ENCODE measurements around the gene SORBS1. TPM values are rescaled to one million over a fixed set of nuclear protein-coding genes. Genes with fewer than 3 reads are reported as not detected.

The SORBS1 gene
- total and polyA plus RNA-seq, 9 of the 15 experiments (the other 6 are each of a cell fraction or from before 2014, with no cell fraction given) = 2.0 to 13.3 (median 6.5) TPM

GRCh38 chr10:95266674-95267095 is 294.5 kb downstream of the SORBS1 start (continued):
- TF ChIP-seq ZNF77 (CRISPR knock-in tag; IDR thresholded peaks at IDR 0.05) (no peak), ATF3 (IDR thresholded peaks at IDR 0.05) (peak; percentile 95), ATF3 (CRISPR knock-in tag; conservative IDR thresholded peaks at IDR 0.05) (peak; percentile 79; the same call in 1 of the 2 replicates), FOSL1 (tag; conservative IDR thresholded peaks at IDR 0.05) (peak; percentile 75), TOE1 (IDR thresholded peaks at IDR 0.05; ENCODE audit: borderline replicate concordance) (no peak), TOE1 (CRISPR knock-in tag; IDR thresholded peaks at IDR 0.05; ENCODE audit: borderline replicate concordance, low read depth) (no peak), SNRNP70 (optimal IDR thresholded peaks at IDR 0.05; ENCODE audit: low read depth, low read length) (no peak), SOX6 (IDR thresholded peaks at IDR 0.05) (peak; percentile 75), SMARCB1 (IDR thresholded peaks at IDR 0.05; ENCODE audit: insufficient read length, low read depth) (no peak), OTX1 (CRISPR knock-in tag; IDR thresholded peaks at IDR 0.05) (no peak), CXXC5 (CRISPR knock-in tag; IDR thresholded peaks at IDR 0.05) (no peak), TCF7 (IDR thresholded peaks at IDR 0.05; ENCODE audit: borderline replicate concordance) (no peak), NRF1 (conservative IDR thresholded peaks at IDR 0.05 in 1 of 2, IDR thresholded peaks at IDR 0.05 in 1 of 2) (no peak), ZEB2 (IDR thresholded peaks at IDR 0.05) (peak; percentile 83; the same call in 1 of the 2 replicates), RNF219 (CRISPR knock-in tag; IDR thresholded peaks at IDR 0.05) (no peak), SPI1 (IDR thresholded peaks at IDR 0.05; ENCODE audit: borderline replicate concordance, low read depth, low read length) (peak; percentile 81), MBD1 (CRISPR knock-in tag; IDR thresholded peaks at IDR 0.05) (no peak), ZFX (CRISPR knock-in tag; IDR thresholded peaks at IDR 0.05) (no peak), HMG20A (CRISPR knock-in tag; conservative IDR thresholded peaks at IDR 0.05) (no peak), SMAD4 (CRISPR knock-in tag; conservative IDR thresholded peaks at IDR 0.05) (peak; percentile 44; the same call in 1 of the 2 replicates), SETDB1 (IDR thresholded peaks at IDR 0.05; ENCODE audit: low read length) (no peak), SRSF7 (optimal IDR thresholded peaks at IDR 0.05; ENCODE audit: low read depth, low read length) (no peak), KDM4B (IDR thresholded peaks at IDR 0.05; ENCODE audit: borderline replicate concordance in 2 of 2, low read depth in 1 of 2) (no peak), ZNF280B (CRISPR knock-in tag; IDR thresholded peaks at IDR 0.05) (no peak), FOXA3 (CRISPR knock-in tag; conservative IDR thresholded peaks at IDR 0.05 in 1 of 2, IDR thresholded peaks at IDR 0.05 in 1 of 2) (no peak)
